Endometrial microvascular endothelial cells (primary cell): ENCODE data around the gene R3HCC1L. TPM values are rescaled to one million over a fixed set of nuclear protein-coding genes. Genes with fewer than 3 reads are reported as not detected.

Source experiments
- in situ Hi-C: cut with HindIII; loops from 2 replicates; pipeline ENCODE4 v1.10.0; 2017; ENCODE audit warnings: low sequenced_read_pairs, low pct_unique_long_range_greater_than_20kb; ENCODE audit errors: inconsistent ontology term
- total RNA-seq: library from RNA; depleted of rRNA; stranded (reverse); fragments of >200 nt; gene quantifications from one replicate; pipeline ENCODE4 v1.2.3, GENCODE V29; 2015; ENCODE audit errors: inconsistent ontology term

R3HCC1L gene
- total RNA-seq = 9.6 TPM

DNA sequence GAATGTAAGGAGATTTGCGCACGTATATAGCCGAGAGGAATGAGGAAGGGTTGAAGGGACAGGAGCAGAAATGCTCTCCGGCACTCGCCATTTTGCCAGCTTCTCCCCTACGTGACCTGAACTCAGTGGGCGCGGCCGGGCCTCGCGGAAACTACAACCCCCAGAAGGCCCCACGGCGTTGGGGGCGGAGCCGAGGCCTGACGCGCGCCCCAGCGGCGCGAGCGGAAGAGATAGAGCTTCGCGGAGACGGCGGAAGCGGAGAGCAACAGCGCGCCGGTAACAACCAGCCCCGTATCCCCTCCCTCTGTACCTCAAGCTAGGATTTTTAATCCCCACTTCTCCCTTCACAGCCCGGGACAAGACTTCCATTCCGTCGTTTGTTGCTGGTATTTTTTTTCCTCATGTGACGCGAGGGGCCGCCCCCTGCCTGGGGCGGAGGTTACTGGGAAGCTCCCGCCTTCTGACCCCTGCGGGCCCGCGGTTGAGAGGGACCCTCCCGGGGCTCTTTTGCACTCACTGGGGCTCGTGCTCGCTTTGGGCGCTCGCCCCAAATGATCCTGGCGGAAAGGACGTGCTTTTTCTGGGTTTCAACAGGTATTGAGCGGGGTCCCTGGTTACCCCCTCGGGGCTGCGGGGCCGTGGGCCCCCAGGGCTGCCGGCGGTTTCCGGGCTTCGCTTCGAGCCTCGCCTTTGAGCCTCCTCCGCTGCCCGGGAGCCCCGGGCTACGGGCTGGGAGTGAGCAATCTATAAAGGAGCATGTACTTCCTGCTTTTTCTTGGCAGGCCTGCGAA lies at the start of gene R3HCC1L:
TSS of gene R3HCC1L (plus strand) at position 227 of the 791 bp plus-strand sequence. CDS start 73,458 bp downstream, outside the sequence.
- in situ Hi-C loops = no loop called here

DNA sequence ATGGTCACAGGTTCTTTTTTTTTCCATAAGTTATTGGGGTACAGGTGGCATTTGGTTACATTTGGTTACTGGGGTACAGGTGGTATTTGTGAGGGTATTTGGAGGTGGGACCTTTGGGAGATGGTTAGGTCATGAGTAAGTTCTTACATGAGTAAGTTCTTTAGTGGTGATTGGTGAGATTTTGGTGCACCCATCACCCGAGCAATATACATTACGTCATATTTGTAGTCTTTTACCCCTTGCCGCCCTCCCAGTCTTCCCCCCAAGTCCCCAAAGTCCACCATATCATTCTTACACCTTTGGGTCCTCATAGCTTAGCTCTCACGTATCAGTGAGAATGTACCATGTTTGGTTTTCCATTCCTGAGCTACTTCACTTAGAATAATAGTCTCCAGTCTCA lies 49.2 kb upstream of the R3HCC1L start:
- in situ Hi-C loops = no loop called here

DNA sequence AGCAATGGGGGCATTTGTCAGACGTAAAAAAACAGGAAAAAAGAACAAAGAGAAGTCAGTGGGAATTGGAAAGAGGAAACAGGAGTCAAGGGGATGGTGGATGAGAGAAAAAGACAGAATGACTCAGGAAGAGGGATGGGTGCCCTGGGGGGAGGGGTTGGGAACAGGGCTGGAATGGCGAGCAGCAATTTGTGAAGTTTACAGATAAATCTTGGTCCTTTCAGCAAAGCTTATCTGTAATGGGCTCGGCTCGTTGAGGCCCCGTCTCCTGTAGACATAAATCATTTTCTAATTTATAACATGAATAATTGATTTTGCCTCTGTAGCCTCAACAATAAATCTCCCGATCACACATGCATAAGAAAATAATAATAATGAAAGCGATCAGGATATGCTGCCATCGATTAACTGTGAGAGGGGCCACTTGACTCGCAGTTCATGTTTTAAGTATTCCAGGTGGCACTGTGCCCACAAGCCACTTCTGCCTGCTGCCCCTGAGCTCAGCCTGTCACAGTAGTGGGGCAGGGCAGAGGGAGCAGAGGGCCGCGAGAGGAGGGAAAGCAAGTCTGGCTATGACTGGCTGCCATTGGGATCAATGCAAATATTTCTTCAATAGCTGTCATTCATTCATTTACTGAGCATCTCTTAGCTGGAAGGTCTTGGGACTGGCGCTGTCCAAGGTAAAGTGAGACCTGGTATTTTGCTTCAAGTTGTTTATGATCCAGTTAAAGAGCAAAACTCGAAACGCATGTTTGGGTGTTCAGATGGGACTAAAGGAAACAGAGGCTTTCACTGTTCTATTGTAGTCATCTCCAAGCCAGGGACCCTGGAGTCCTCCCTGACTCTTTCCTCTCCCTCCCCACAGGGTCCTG lies 47.4 kb upstream of the R3HCC1L start:
- in situ Hi-C loops = no loop called here

DNA sequence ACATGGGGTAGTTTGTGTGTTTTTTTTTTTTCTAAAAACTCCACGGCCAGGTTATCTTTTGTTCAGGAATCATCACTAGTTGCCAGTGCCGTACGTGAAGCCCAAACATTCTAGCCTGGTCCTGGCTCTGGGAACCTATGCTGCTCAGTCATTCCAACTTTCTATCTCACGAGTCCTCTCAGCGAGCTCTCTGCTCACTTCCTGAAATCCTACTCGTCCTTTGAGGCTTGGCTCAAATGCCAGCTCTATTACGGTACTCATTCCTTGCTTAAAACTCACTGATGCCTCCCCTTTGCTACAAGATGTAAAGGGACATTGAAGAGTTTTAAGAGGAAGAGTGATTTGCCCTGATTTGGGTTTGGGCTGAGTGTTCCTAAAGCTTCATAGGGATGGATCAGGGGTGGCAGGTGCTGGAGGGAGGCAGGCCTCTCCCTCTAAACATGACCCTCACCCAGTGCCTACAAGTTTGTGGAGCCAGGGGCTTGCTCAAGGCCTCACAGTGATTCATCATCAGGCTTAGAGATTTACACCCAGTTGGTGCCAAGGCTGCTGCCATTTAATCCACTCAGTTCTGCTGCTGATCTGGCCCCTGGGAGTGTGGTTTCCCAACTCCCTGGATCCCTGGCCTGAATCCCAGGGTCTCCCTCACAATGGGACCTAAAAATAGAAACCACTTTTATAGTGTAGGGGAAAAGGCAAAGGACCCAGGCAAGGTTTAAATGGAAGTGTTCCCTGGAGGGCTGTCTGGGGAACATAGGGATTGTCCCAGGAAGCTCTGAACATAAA lies 46.1 kb upstream of the R3HCC1L start:
- in situ Hi-C loops = no loop called here

DNA sequence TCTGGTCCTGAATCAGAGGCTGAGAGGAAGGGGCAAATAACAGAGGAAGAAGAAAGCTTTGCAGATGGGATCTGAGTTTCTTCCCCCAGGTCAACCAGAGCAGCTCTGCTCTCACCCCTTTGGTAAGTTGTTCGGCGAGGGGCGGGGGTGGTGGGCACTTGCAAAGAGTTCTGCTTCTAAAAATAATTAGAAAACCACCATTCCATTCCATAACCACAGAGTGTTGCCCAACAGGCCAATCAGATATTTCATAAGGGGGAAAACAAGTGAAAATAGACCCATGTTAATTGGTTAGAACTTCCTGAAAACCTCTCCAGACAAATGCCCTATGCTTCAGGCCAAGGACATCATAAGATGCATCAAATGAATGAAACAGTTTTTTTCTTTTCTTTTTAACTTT lies 43.6 kb upstream of the R3HCC1L start:
- in situ Hi-C loops = no loop called here

DNA sequence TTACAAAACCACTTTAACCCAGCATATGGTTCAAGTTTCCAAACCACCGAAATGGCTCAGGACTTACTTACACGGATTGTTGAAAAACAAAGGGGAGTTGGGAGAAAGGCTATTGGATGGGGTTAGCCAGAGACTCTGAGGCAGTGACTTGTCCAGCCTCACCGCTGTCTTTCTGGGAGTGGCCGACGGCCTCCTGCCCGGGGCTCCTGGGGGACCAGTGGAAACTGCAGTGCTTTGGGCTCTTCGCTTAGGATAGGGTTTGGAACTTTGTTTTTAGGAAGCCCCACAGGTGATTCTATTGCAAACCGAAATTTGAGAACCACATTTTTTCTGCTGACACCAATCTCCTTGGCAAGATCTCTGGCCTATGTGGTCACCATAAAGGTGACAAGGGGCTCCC lies 38.1 kb upstream of the R3HCC1L start:
- in situ Hi-C loops = no loop called here

DNA sequence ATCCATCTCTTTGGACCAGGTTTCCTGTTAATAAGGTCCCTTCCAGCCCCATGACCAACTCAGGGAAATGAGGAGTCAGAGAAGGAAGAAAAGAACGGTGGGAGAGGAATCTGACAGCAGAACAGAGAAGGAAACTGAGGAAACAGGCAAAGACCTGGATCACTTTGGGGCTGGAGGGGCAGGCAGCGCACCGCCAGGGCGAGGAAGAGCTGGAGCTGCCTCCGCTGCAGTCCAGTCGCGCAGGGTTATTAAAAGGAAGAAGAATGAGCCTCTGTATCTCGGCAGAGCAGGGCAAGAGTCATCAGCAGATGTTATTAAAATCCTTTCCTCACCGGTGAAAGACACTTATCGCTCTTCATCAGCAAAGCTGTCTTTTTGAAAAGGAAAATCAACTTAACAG lies 37.7 kb upstream of the R3HCC1L start:
- in situ Hi-C loops = no loop called here

DNA sequence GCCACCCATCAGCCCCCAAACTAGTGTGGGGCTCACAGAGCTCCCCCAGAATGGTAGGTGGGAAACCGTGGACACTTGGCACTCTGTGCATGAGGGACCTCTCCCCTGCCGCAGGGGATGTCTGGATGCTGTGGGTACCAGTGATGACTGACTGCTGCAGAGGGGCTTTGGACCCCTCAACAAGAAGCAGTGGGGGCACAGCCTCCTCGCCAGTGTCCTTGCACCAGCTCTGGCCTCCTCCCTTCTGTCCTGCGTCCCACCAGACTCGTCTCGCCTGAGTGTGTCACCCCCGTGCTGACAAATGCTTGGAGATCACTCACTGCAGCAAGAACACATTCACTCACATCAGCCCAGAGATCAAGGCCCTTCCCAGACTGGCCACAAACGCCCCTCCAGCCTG lies 37.3 kb upstream of the R3HCC1L start:
- in situ Hi-C loops = no loop called here

DNA sequence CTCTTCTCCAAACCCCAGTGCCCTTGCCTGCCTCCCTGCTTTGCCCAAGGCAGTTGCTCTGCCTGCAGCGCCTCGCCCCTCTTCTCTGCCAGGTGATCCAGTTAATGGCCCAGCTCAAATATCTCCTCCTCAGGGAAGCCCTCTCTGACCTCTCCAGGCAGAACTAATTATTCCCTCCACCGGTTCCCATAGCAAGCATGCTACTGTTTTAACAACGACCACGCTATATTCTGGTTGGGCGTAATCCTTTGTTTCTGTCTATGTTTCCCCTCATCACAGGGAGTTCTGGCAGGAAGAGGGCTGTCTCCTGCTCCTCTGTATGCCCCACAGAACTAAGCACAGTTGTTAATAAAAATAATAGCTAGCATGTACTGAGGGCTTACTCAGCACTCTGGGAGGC lies 36.8 kb upstream of the R3HCC1L start:
- in situ Hi-C loops = no loop called here

DNA sequence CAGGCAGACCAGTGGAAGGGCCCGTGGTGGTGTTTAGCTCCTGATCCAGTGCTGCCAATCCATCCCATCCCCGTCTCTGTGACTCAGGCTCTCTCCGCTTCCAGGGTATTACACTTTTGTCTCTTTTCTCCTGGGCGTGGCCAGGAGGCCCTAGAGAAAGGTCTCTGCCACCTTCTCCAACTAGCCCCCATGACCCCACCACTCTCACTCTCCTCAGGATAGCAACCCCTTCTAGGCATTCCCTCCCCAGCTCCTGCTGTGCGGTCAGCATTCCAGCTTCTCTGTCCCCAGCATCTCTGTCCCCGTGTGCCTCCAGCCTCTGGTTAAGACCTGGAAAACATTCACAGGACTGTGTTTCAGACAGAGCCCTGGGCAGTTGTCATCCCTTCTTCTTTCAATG lies 36.2 kb upstream of the R3HCC1L start:
- in situ Hi-C loops = no loop called here

DNA sequence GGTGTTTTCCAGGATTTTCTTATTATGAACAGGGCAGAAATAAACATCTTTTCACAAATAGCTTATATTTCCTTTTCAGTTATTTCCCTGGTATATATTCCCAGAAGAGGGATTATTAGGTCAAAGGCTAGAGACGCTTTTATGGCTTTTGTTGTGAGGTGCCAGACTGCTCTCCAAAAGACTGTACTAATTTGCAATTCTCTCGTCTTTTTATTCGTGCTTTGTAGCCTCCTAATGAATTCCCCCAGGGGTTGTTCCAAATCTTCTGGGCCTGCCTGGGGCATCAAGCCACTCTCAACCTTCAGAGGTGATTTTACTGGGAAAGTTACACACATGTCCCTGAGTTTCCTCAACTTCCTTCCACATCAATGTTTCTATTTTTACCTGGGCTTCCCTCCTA lies 34.0 kb upstream of the R3HCC1L start:
- in situ Hi-C loops = no loop called here

DNA sequence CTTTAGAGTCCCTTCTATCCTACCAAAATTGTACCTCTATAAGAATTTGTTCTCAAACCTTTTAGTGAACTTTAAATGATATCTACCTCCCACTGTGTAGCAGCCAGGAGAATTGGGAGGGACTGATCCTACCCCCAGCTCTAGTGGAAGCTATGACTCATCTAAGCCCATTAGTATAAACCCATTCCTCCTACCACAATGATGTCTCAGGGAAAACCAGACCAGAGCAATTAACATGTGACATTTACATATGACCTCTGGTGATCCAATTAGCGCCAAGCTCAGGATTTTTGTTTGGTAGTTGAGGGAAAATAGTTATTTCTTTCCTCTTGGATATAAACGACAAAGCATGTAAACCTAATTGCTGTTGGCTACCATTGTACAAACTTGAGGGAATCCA lies 33.1 kb upstream of the R3HCC1L start:
- in situ Hi-C loops = no loop called here

DNA sequence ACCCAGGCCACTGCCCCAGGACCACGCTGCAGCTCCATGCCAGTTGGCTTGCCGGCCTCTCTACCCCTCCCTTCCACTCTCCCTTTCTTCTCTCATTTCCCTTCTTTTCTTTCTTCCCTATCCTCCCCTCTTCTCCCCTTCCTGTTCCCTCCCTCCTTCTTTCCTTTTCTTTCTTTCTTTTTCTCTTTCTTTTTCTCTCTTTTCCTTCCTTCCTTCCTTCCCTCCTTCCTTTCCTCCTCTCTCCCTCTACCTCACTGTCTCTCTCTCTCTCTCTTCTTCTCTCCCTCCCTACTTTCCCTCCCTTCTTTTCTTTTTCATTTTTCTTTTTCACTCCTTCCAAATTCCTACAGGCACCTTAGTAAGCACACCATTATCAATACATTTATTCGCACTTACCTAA lies 30.3 kb upstream of the R3HCC1L start:
- in situ Hi-C loops = no loop called here

DNA sequence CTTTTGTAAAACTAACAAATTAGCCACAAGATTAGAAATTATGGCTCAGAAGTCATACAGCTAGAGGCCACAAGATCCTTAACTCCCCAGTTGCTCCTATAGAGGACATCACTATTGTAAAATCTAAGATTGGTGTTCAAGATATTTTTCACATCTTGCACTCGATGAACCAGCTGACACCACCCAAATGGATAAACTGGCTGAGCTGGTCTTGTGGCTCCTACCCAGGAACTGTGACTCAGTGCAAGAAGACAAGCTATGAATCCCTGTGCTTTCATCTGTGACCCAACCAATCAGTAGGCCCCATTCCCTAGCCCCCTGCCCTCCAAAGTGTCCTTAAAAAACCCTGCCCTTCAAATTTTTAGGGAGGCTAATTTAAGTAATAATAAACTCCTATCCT lies 27.9 kb upstream of the R3HCC1L start:
- in situ Hi-C loops = no loop called here

DNA sequence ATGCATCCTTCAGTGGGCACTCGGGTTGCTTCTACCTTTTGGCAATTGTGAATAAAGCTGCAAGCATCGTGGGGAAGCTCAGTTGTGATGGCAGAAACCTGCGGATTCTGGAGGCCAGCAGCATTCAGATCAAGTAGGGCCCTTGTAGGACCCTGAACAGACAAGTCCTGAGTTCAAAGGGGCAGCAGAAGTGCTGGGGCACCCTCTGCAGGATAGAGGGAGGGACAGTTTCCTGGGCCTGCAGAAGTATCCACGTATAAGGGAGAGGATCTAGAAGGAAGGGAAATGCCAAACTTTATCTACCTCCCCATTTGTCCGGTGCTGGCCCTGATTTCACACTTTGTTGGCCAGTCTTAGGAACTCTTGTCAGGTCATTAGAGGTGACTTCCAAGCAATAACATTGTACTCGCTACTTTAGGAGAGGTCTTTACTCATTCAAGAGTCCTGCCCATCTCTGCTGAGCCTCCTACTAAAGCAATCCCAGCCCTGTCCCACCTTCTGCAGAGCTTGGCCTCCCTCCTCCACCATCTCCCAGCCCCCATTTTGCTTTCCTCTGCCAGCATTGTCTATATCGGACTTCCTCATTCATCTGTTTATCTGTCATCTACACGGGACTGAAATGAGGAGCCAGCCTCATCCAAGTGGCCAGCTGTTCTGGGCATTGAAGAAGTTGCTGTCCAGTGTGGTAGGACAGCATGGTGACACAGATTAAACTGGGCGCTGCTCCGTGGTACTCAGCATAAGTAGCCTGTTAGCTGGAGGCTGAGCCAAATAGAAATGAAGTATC lies 26.6 kb upstream of the R3HCC1L start:
- in situ Hi-C loops = no loop called here

DNA sequence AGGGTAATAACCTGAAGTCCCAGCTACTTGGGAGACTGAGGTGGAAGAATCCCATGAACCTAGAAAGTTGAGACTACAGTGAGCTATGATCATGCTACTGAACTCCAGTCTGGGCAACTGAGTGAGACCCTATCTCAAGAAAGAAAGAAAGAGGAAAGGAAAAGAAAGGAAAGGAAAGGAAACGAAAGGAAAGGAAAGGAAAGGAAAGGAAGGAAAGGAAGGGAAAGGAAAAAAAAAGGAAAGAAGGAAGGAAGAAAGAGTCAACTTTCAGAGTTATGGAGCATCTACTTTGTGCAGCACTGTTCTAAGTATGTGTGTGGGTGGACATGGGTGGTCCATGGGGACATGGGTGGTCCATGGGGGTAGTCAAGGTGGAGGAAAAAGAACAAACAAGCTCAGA lies 24.1 kb upstream of the R3HCC1L start:
- in situ Hi-C loops = no loop called here

DNA sequence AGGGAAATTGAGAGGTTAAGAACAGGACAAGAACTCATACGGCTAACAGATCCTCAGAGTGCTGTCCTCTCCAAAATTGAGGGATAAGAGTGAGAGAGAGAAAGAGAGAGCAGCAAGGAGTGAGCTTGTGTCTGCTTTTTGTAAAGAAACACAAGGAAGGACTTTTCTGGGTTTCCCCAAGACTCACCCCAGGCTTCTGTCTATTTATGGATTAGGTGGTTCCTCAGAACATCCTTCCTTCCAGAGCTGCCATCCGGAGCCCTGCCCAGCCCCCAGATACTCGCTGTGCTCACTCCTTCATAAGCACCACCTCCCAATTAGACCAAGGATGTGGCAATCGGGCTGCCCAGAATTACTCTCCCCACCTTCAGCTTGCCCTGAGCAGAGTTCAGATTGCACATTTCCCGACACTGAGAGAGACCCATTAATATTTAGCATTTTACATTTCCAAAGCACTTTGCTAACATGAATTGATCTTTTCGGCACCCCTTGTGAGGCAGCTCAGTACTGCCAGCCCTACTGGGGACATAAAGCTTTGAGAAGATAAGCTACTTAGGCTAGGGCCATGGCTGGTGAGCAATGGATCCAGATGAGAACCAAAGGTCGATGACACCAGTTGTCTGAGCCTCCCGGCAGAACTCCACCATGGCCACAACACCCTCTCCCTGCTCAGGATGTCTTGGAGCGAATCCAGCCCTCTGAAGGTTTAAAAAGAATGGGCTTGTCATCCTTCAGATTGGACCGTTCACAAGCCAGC lies 19.2 kb upstream of the R3HCC1L start:
- in situ Hi-C loops = no loop called here

DNA sequence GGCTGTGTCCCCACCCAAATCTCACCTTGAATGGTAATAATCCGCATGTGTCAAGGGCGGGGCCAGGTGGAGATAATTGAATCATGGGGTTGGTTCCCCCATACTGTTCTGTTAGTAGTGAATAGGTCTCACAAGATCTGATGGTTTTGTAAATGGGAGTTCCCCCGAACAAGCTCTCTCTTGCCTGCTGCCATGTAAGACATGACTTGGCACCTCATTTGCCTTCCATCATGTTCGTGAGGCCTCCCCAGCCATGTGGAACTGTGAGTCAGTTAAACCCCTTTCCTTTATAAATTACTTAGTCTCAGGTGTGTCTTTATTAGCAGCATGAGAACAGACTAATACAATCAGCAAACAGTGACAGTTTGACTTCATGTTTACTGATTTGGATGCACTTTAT lies 14.6 kb upstream of the R3HCC1L start:
- in situ Hi-C loops = no loop called here
